HG03095 (cell line): ENCODE data around the gene TENM3.
"Not testable (repeated sequence)": the region's sequence is repeated elsewhere in the genome, so short reads cannot be mapped to it uniquely, and the experiment has no call there.

Experiments used
- ATAC-seq: cut with Tn5 transposase; IDR thresholded peaks from one replicate; pipeline ENCODE4 v1.9.1; 2021; ENCODE audit warnings: moderate library complexity; ENCODE audit not compliant: unreplicated experiment

TENM3 gene

GRCh38 chr4:182243204-182243603 lies at the start of gene TENM3:
TENM3 (plus strand) TSS chr4:182243402; CDS start chr4:182324021, 80,619 bp downstream.
- ATAC-seq = not testable (repeated sequence)

- ATAC-seq = no peak
Measured at GRCh38 chr4:182194091-182194824, 48.9 kb upstream of the TENM3 start.

- no peak for ATAC-seq
Measured at GRCh38 chr4:182197611-182198010, 45.6 kb upstream of the TENM3 start.

GRCh38 chr4:182201871-182202270 lies 41.3 kb upstream of the TENM3 start:
- ATAC-seq = no peak

GRCh38 chr4:182202650-182203049 lies 40.6 kb upstream of the TENM3 start:
- ATAC-seq = no peak

GRCh38 chr4:182203872-182204411 lies 39.3 kb upstream of the TENM3 start:
- no peak for ATAC-seq

GRCh38 chr4:182205306-182205705 lies 37.9 kb upstream of the TENM3 start:
- no peak for ATAC-seq

- ATAC-seq = no peak
Measured at GRCh38 chr4:182206266-182206665, 36.9 kb upstream of the TENM3 start.

- ATAC-seq = no peak
Measured at GRCh38 chr4:182206916-182207315, 36.3 kb upstream of the TENM3 start.

- no peak for ATAC-seq
Measured at GRCh38 chr4:182207830-182208396, 35.3 kb upstream of the TENM3 start.

- ATAC-seq = no peak
Measured at GRCh38 chr4:182208526-182209050, 34.6 kb upstream of the TENM3 start.

GRCh38 chr4:182212211-182212761 lies 30.9 kb upstream of the TENM3 start:
- ATAC-seq = no peak

- no peak for ATAC-seq
Measured at GRCh38 chr4:182213004-182213403, 30.2 kb upstream of the TENM3 start.

GRCh38 chr4:182215148-182215547 lies 28.1 kb upstream of the TENM3 start:
- ATAC-seq = no peak

GRCh38 chr4:182216005-182216404 lies 27.2 kb upstream of the TENM3 start:
- no peak for ATAC-seq

- no peak for ATAC-seq
Measured at GRCh38 chr4:182219411-182220056, 23.7 kb upstream of the TENM3 start.

GRCh38 chr4:182221987-182222386 lies 21.2 kb upstream of the TENM3 start:
- no peak for ATAC-seq

GRCh38 chr4:182222766-182223165 lies 20.4 kb upstream of the TENM3 start:
- no peak for ATAC-seq

GRCh38 chr4:182223708-182224107 lies 19.5 kb upstream of the TENM3 start:
- no peak for ATAC-seq

- no peak for ATAC-seq
Measured at GRCh38 chr4:182224192-182224850, 18.9 kb upstream of the TENM3 start.
